CD4-positive, alpha-beta T cell (primary cell): ENCODE measurements around the gene LSR. TPM values are rescaled to one million over a fixed set of nuclear protein-coding genes. Genes with fewer than 3 reads are reported as not detected.

ENCODE experiments used
- ATAC-seq: fragments of 200-7000 bp; cut with Tn5 transposase; one replicate; pipeline ENCODE4 v1.10.0; 2022; ENCODE audit warnings: mild to moderate bottlenecking; ENCODE audit not compliant: poor library complexity
- CTCF ChIA-PET: fragments of 350-600 bp; sonication (Branson Sonifier 250); formaldehyde crosslinking; loops from one replicate; lab custom pipeline; 2021; ENCODE audit warnings: antibody characterized with exemption, inconsistent platforms; lab: Charles Lee
- POLR2A ChIA-PET: fragments of 350-600 bp; sonication (Branson Sonifier 250); formaldehyde crosslinking; loops from one replicate; lab custom pipeline; 2021; ENCODE audit warnings: antibody characterized with exemption, inconsistent platforms; lab: Charles Lee
- DNase-seq, 14 experiments: peaks; one replicate each; pipeline ENCODE4 v3.0.0-alpha.2; 2013 to 2020; ENCODE audit warnings: mixed read lengths in 2 of 14
- H3K27ac ChIP-seq, 2 donors: one replicate each; pipeline versions ENCODE4 v1.5.1 to v1.7.0; 2013; ENCODE audit warnings: low read length in 2 of 2, low read depth in 1 of 2, mild to moderate bottlenecking in 1 of 2
- H3K27me3 ChIP-seq, 2 experiments: 1 replicate in 1 of 2; 2 replicates in 1 of 2; pipeline versions ENCODE4 v1.6.1 to v1.7.0; 2013; ENCODE audit warnings: low read length in 2 of 2, control low read depth in 1 of 2, mild to moderate bottlenecking in 1 of 2, moderate library complexity in 1 of 2; ENCODE audit not compliant: insufficient read depth in 2 of 2, control insufficient read depth in 1 of 2
- H3K36me3 ChIP-seq: one replicate; pipeline ENCODE4 v1.6.1; 2013; ENCODE audit warnings: low read length, control low read depth; ENCODE audit not compliant: insufficient read depth
- H3K4me1 ChIP-seq: one replicate; pipeline ENCODE4 v1.6.1; 2013; ENCODE audit warnings: low read length, control low read depth; ENCODE audit not compliant: insufficient read depth
- H3K4me3 ChIP-seq: one replicate; pipeline ENCODE4 v1.5.1; 2013; ENCODE audit warnings: mild to moderate bottlenecking, low read length, moderate library complexity
- H3K9me3 ChIP-seq, 2 experiments: 1 replicate in 1 of 2; 2 replicates in 1 of 2; pipeline versions ENCODE4 v1.6.1 to v1.7.0; 2013; ENCODE audit warnings: low read length in 2 of 2, mild to moderate bottlenecking in 2 of 2, control low read depth in 1 of 2, moderate library complexity in 1 of 2; ENCODE audit not compliant: control insufficient read depth in 1 of 2, insufficient read depth in 1 of 2
- H3K27ac Mint-ChIP-seq: one replicate; pipeline ENCODE4 v1.8.0; 2020; ENCODE audit warnings: mixed read lengths
- H3K27me3 Mint-ChIP-seq: one replicate; pipeline ENCODE4 v1.8.0; 2021; ENCODE audit warnings: mixed read lengths
- H3K36me3 Mint-ChIP-seq: one replicate; pipeline ENCODE4 v1.8.0; 2021; ENCODE audit warnings: low read depth, mixed read lengths
- H3K4me1 Mint-ChIP-seq: one replicate; pipeline ENCODE4 v1.8.0; 2021; ENCODE audit warnings: low read depth, mixed read lengths
- H3K4me3 Mint-ChIP-seq: one replicate; pipeline ENCODE4 v1.8.0; 2020; ENCODE audit warnings: mild to moderate bottlenecking, mixed read lengths
- H3K9me3 Mint-ChIP-seq: one replicate; pipeline ENCODE4 v1.8.0; 2020; ENCODE audit warnings: mixed read lengths
- intact Hi-C, 2 experiments: fragments of 100-400 bp; cut with DNase I in 1 of 2; cut with micrococcal nuclease in 1 of 2; formaldehyde crosslinking; loops; one replicate each; pipeline versions ENCODE4 v1.15.1 to v1.9.0; 2023 to 2025; cut with DNase I, micrococcal nuclease
- total RNA-seq, 174 experiments: library from RNA in 2 of 174; stranded (reverse) in 2 of 174; gene quantifications; one replicate each; pipeline ENCODE4 v1.2.3 and lab custom pipeline; 2021 to 2026
- TF ChIP-seq, protein P1 (sequence below): fragments of 200-600 bp; IDR thresholded peaks from one replicate; pipeline ENCODE4 v1.8.0; 2022; ENCODE audit warnings: antibody characterized with exemption, mild to moderate bottlenecking

LSR gene
- total RNA-seq, 2 experiments from 2014 or later: 45.0 to 47.9 TPM

DNA sequence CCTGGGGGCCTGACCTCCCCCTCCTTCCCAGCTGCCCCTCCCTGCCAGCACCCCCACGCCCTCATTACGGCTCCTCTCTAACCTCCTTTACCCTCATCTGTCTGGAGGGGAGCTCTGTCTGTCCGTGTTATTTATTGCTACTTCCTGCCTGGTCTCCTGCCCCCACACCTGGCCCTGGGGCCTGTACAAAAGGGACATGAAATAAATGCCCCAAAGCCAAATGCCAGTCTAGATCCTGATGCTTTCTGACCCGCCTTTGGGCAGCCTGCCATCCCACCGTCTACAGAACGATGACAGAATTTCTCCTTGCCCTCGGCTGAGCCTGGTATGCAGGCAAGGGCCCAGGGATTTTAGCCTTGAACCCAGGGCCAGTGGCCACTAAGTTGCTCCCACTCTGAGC, 64.8 kb downstream of the LSR start:
- Histone ChIP-seq H3K36me3 (no peaks in the 10 kb centered on the region), H3K27me3 (no peaks in the 10 kb centered on the region), H3K9me3 (no peaks in the 10 kb centered on the region), H3K4me1 (peaks cover 3% of the 10 kb centered on the region), H3K4me3 (no peak overlapping the region), H3K27ac (no peak overlapping the region)
- no peaks in the 10 kb centered on the region for H3K27me3 Mint-ChIP-seq
- H3K4me1 Mint-ChIP-seq: no peaks in the 10 kb centered on the region
- H3K4me3 Mint-ChIP-seq: no peak overlapping the region
- CTCF ChIA-PET: no interaction called here
- no peaks in the 10 kb centered on the region for H3K9me3 Mint-ChIP-seq
- H3K27ac Mint-ChIP-seq: no peak overlapping the region
- TF ChIP-seq, protein P1, sequence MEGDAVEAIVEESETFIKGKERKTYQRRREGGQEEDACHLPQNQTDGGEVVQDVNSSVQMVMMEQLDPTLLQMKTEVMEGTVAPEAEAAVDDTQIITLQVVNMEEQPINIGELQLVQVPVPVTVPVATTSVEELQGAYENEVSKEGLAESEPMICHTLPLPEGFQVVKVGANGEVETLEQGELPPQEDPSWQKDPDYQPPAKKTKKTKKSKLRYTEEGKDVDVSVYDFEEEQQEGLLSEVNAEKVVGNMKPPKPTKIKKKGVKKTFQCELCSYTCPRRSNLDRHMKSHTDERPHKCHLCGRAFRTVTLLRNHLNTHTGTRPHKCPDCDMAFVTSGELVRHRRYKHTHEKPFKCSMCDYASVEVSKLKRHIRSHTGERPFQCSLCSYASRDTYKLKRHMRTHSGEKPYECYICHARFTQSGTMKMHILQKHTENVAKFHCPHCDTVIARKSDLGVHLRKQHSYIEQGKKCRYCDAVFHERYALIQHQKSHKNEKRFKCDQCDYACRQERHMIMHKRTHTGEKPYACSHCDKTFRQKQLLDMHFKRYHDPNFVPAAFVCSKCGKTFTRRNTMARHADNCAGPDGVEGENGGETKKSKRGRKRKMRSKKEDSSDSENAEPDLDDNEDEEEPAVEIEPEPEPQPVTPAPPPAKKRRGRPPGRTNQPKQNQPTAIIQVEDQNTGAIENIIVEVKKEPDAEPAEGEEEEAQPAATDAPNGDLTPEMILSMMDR: no peak
- no peak for ATAC-seq
- DNase-seq: no peak
- intact Hi-C loops: no loop called here
- POLR2A ChIA-PET: no interaction called here
- no peaks in the 10 kb centered on the region for H3K36me3 Mint-ChIP-seq

DNA sequence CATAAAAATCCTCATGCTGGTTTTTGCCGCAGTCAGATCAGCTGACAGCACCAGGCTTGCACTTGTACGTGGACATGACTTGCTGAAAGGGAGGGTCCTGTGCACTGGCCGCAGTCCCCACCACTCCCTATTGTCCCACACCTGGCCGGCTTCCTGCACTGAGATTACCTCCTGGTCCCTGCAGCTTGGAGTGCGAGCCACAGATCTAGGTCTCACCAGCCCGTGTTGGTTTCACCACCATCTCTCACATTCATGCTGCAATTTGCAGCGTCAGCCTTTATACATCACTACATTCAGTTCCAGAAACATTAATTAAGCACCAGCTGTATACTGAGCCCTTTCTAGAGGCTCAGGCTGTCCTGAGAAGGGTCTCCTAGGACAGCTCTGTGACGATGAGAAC, 65.2 kb downstream of the LSR start:
- Histone ChIP-seq H3K9me3 (no peaks in the 10 kb centered on the region), H3K27me3 (no peaks in the 10 kb centered on the region), H3K4me3 (no peak overlapping the region), H3K27ac (no peak overlapping the region), H3K36me3 (no peaks in the 10 kb centered on the region), H3K4me1 (peaks cover 8% of the 10 kb centered on the region)
- ATAC-seq (no peak), DNase-seq (no peak)
- CTCF ChIA-PET: no interaction called here
- intact Hi-C loops: no loop called here
- H3K27ac Mint-ChIP-seq: no peak overlapping the region
- H3K27me3 Mint-ChIP-seq: no peaks in the 10 kb centered on the region
- H3K9me3 Mint-ChIP-seq: no peaks in the 10 kb centered on the region
- H3K4me1 Mint-ChIP-seq: no peaks in the 10 kb centered on the region
- no peaks in the 10 kb centered on the region for H3K36me3 Mint-ChIP-seq
- POLR2A ChIA-PET: no interaction called here
- H3K4me3 Mint-ChIP-seq: no peak overlapping the region
- TF ChIP-seq, protein P1: no peak

DNA sequence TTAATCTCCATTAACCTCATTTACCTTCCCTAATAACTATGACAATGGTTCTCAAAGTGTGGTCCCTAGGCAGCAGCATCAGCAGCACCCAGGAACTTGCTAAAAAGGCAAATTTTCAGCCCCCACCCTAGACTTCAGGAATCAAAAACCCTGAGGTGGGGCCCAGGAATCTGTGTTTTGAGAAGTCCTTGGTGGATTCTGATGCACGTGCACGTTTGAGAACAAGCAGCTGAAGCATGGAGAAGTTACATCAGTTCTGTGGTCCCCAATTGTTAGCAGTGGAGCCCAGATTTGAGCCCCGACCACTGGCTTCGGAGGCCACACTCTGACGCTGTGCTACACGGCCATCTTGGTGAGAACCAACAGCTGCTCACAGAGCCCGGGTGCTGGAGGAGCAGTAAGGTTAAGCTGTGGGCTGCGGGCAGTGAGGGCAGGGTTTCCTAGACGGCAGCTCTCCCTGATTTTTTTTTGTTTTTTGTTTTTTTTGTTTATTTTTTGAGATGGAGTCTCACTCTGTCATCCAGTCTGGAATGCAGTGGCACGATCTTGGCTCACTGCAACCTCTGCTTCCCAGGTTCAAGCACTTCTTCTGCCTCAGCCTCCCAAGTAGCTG, 66.2 kb downstream of the LSR start:
- ChIA-PET CTCF (no interaction called here), POLR2A (no interaction called here)
- ATAC-seq: no peak

More for the DNA sequence above, 66.2 kb downstream of the LSR start:
- no peak overlapping the region for H3K27ac Mint-ChIP-seq
- no peaks in the 10 kb centered on the region for H3K36me3 Mint-ChIP-seq
- H3K9me3 Mint-ChIP-seq: no peaks in the 10 kb centered on the region
- Histone ChIP-seq H3K36me3 (no peaks in the 10 kb centered on the region), H3K9me3 (no peaks in the 10 kb centered on the region), H3K27ac (no peak overlapping the region), H3K4me3 (no peak overlapping the region), H3K27me3 (no peaks in the 10 kb centered on the region), H3K4me1 (peaks cover 9% of the 10 kb centered on the region)
- no peak overlapping the region for H3K4me3 Mint-ChIP-seq
- intact Hi-C loops: no loop called here
- no peaks in the 10 kb centered on the region for H3K4me1 Mint-ChIP-seq
- TF ChIP-seq, protein P1: no peak
- no peaks in the 10 kb centered on the region for H3K27me3 Mint-ChIP-seq
- DNase-seq: no peak
